Endothelial cell (in vitro differentiated cells): ENCODE measurements around the gene CAMTA1. TPM values are rescaled to one million over a fixed set of nuclear protein-coding genes. Genes with fewer than 3 reads are reported as not detected.
A peak's percentile ranks its signal among the peaks of the same experiment; 100 is the strongest.

ENCODE experiments used
- DNase-seq: peaks from one replicate; pipeline ENCODE4 v3.0.0; 2021; ENCODE audit warnings: low spot score
- H3K27ac Mint-ChIP-seq: one replicate; pipeline ENCODE4 v1.8.0; 2021; ENCODE audit warnings: mixed read lengths, inconsistent platforms; ENCODE audit not compliant: unreplicated experiment
- H3K27me3 Mint-ChIP-seq: one replicate; pipeline ENCODE4 v1.8.0; 2021; ENCODE audit warnings: mild to moderate bottlenecking, moderate library complexity, mixed read lengths, inconsistent platforms; ENCODE audit not compliant: unreplicated experiment
- H3K36me3 Mint-ChIP-seq: one replicate; pipeline ENCODE4 v1.8.0; 2021; ENCODE audit warnings: mild to moderate bottlenecking, low read depth, mixed read lengths, inconsistent platforms; ENCODE audit not compliant: unreplicated experiment
- H3K4me1 Mint-ChIP-seq: one replicate; pipeline ENCODE4 v1.8.0; 2021; ENCODE audit warnings: mild to moderate bottlenecking, mixed read lengths, inconsistent platforms; ENCODE audit not compliant: unreplicated experiment
- H3K4me3 Mint-ChIP-seq: one replicate; pipeline ENCODE4 v1.8.0; 2021; ENCODE audit warnings: mild to moderate bottlenecking, mixed read lengths, inconsistent platforms; ENCODE audit not compliant: unreplicated experiment
- H3K9me3 Mint-ChIP-seq: one replicate; pipeline ENCODE4 v1.8.0; 2021; ENCODE audit warnings: mixed read lengths, inconsistent platforms; ENCODE audit not compliant: unreplicated experiment
- total RNA-seq: library from RNA; stranded (reverse); fragmentation: NEBNext Ultra II Directional; extraction: Animal tissue kit (Norgen Biotek cat#: 25700); gene quantifications from one replicate; pipeline ENCODE4 v1.2.1, GENCODE V29; 2021; ENCODE audit not compliant: unreplicated experiment
- TF ChIP-seq, protein P1 (sequence below): fragments of 200-600 bp; sonication (generic); IDR thresholded peaks from one replicate; pipeline ENCODE4 v1.5.0; 2021; ENCODE audit warnings: antibody characterized with exemption; ENCODE audit not compliant: unreplicated experiment

Gene CAMTA1
- total RNA-seq, 1 donor from 2014 or later: 87.3 TPM

DNA sequence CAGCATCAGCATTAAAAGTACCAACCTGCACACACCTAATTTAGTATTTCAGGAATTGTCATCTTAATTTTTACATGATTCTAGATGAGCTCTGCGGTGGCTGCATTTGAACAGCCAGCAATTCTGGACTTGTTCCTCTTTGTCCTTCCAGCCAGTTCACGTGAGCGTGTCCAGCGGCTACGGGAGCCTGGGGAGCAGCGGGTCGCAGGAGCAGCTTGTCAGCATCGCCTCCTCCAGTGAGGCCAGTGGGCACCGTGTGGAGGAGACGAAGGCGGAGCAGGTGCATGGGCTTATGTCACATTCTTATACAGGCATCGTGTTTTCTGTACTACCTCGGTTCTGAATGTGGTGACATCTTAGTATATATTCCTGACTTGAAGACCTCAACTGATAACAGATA, 1024.5 kb downstream of the CAMTA1 start:
- no peaks in the 10 kb centered on the region for H3K27me3 Mint-ChIP-seq
- H3K9me3 Mint-ChIP-seq: peaks cover 15% of the 10 kb centered on the region
- no peak overlapping the region for H3K27ac Mint-ChIP-seq
- TF ChIP-seq, protein P1, sequence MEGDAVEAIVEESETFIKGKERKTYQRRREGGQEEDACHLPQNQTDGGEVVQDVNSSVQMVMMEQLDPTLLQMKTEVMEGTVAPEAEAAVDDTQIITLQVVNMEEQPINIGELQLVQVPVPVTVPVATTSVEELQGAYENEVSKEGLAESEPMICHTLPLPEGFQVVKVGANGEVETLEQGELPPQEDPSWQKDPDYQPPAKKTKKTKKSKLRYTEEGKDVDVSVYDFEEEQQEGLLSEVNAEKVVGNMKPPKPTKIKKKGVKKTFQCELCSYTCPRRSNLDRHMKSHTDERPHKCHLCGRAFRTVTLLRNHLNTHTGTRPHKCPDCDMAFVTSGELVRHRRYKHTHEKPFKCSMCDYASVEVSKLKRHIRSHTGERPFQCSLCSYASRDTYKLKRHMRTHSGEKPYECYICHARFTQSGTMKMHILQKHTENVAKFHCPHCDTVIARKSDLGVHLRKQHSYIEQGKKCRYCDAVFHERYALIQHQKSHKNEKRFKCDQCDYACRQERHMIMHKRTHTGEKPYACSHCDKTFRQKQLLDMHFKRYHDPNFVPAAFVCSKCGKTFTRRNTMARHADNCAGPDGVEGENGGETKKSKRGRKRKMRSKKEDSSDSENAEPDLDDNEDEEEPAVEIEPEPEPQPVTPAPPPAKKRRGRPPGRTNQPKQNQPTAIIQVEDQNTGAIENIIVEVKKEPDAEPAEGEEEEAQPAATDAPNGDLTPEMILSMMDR: no peak
- peaks cover 15% of the 10 kb centered on the region for H3K36me3 Mint-ChIP-seq
- H3K4me1 Mint-ChIP-seq: no peaks in the 10 kb centered on the region
- H3K4me3 Mint-ChIP-seq: no peak overlapping the region
- DNase-seq: no peak

DNA sequence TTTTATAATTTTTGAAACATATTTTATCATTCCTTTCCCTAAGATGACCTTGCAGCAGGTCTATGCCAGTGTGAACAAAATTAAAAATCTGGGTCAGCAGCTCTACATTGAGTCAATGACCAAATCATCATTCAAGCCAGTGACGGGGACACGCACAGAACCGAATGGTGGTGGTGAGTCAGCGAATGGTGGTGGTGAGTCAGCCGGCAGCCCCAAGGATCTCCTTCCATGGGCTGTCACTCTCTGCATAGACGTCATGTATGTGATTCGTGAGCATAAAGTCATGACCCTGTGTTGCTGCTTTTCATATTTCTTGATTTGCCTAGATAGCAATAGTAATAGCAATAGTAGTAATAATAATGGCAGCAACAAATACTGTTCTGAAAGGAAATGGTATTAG, 1025.1 kb downstream of the CAMTA1 start:
- Mint-ChIP-seq H3K36me3 (peaks cover 15% of the 10 kb centered on the region), H3K27ac (no peak overlapping the region), H3K27me3 (no peaks in the 10 kb centered on the region), H3K9me3 (peaks cover 15% of the 10 kb centered on the region), H3K4me1 (no peaks in the 10 kb centered on the region), H3K4me3 (no peak overlapping the region)
- no peak for DNase-seq
- TF ChIP-seq, protein P1: no peak

DNA sequence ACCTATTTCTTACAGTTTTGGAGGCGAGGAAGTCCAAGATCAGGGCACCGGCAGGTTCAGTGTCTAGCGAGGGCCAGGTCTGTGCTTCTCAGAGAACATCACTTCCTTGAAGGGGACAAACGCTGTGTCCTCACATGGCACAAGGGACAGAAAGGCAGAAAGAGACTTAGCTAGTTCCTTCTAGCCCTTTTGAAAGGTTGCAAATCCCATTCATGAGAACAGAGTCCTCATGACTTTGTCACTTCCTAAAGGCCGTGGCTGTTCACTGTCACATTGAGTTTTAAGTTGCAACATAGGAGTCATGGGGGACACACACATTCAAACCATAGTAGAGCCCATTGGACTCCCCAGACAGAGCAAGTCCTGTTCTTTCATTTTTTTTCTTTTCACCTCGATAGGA, 1026.2 kb downstream of the CAMTA1 start:
- Mint-ChIP-seq H3K4me3 (no peak overlapping the region), H3K4me1 (no peaks in the 10 kb centered on the region), H3K36me3 (peaks cover 15% of the 10 kb centered on the region), H3K27ac (no peak overlapping the region), H3K9me3 (peaks cover 15% of the 10 kb centered on the region), H3K27me3 (no peaks in the 10 kb centered on the region)
- TF ChIP-seq, protein P1: no peak
- no peak for DNase-seq

DNA sequence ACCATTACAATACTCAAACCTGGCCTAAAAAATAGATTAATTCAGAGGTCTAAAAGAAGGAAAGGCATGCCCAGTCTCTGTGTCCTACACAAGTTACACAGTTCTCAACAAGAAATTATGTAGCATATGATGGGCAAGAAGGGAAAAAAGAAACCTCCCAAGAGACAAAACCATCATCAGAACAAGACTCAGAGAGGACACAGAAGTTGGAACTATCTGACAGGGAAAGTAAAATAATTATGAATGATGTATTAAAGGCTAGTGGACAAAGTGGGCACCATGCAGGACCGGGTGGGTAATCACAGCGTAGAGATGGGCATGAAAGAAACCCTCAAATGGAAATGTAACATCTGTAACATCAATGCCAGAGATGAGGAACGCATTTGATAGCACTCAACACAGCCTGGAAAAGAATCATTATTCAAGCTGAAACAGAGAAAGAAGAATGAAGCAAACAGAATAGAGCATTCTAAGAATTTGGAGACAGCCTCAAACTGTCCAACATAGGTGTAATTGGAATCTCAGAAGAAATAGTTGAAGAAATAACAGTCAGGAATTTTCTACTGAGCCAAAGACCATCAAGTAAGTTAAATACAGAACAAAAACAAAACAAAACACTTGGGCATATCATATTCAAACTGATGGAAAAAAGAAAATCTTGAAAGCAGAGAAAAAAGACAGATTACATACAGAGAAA, 1028.6 kb downstream of the CAMTA1 start:
- Mint-ChIP-seq H3K4me1 (no peaks in the 10 kb centered on the region), H3K36me3 (peaks cover 15% of the 10 kb centered on the region), H3K9me3 (peaks cover 15% of the 10 kb centered on the region), H3K27ac (no peak overlapping the region), H3K27me3 (no peaks in the 10 kb centered on the region), H3K4me3 (peak overlapping the region; percentile 2)
- TF ChIP-seq, protein P1: no peak
- DNase-seq: no peak

Other genes with a start within 250 kb of the CAMTA1 start
- 26.9 TPM for gene NOL9, start 230.9 kb upstream of the CAMTA1 start, total RNA-seq
- not detected for gene TAS1R1, start 230.1 kb upstream of the CAMTA1 start, total RNA-seq
- 32.2 TPM for gene ZBTB48, start 205.5 kb upstream of the CAMTA1 start, total RNA-seq
- gene KLHL21, start 182.6 kb upstream of the CAMTA1 start, total RNA-seq: 5.0 TPM
- 21.6 TPM for gene PHF13, start 171.7 kb upstream of the CAMTA1 start, total RNA-seq
- 13.5 TPM for gene THAP3, start 160.6 kb upstream of the CAMTA1 start, total RNA-seq
- 57.0 TPM for gene DNAJC11, start 83.6 kb upstream of the CAMTA1 start, total RNA-seq